PC-9 (cell line): ENCODE measurements around the gene NUDCD3. TPM values are rescaled to one million over a fixed set of nuclear protein-coding genes. Genes with fewer than 3 reads are reported as not detected.

ENCODE experiments used
- BruUV-seq: library from RNA; stranded (reverse); fragments of 400-500 nt; replicated peaks from 2 replicates; lab custom pipeline; 2021; lab: Mats Ljungman, UMichigan
- CTCF ChIA-PET: fragments of 300-600 bp; sonication (Branson Sonifier 250); formaldehyde crosslinking; loops from one replicate; lab custom pipeline; 2022; ENCODE audit warnings: antibody characterized with exemption; lab: Charles Lee
- POLR2A ChIA-PET: fragments of 300-600 bp; sonication (Branson Sonifier 250); formaldehyde crosslinking; loops from one replicate; lab custom pipeline; 2022; ENCODE audit warnings: antibody characterized with exemption; ENCODE audit not compliant: unreplicated experiment; lab: Charles Lee
- DNase-seq, 2 experiments: peaks; one replicate each; pipeline versions ENCODE4 v3.0.0 to v3.0.0-alpha.2; 2015 to 2022; ENCODE audit warnings: mixed read lengths in 1 of 2
- H2AFZ ChIP-seq: fragments of 200-600 bp; sonication (generic); 2 replicates; pipeline ENCODE4 v1.8.1; 2017; ENCODE audit warnings: antibody characterized with exemption
- H3F3A ChIP-seq: fragments of 200-600 bp; sonication (generic); 2 replicates; pipeline ENCODE4 v1.8.1; 2017; ENCODE audit warnings: antibody characterized with exemption, mild to moderate bottlenecking, low read depth; ENCODE audit not compliant: insufficient read depth
- H3K27ac ChIP-seq: fragments of 200-600 bp; sonication (generic); 2 replicates; pipeline ENCODE4 v1.6.1; 2016; ENCODE audit warnings: mixed run types
- H3K27me3 ChIP-seq: fragments of 200-600 bp; sonication (generic); 2 replicates; pipeline ENCODE4 v1.6.1; 2016; ENCODE audit warnings: low read depth, mixed run types; ENCODE audit not compliant: insufficient read depth
- H3K36me3 ChIP-seq: fragments of 200-600 bp; sonication (generic); 2 replicates; pipeline ENCODE4 v1.6.1; 2016; ENCODE audit warnings: low read depth, mixed run types
- H3K4me1 ChIP-seq: fragments of 200-600 bp; sonication (generic); replicated peaks from 2 replicates; pipeline ENCODE4 v1.6.1; 2016; ENCODE audit warnings: mixed run types; ENCODE audit not compliant: insufficient read depth
- H3K4me2 ChIP-seq: fragments of 200-600 bp; sonication (generic); 2 replicates; pipeline ENCODE4 v1.6.1; 2017; ENCODE audit warnings: mixed run types
- H3K4me3 ChIP-seq: fragments of 200-600 bp; sonication (generic); 2 replicates; pipeline ENCODE4 v1.6.1; 2016; ENCODE audit warnings: mixed run types
- H3K79me2 ChIP-seq: fragments of 200-600 bp; sonication (generic); 2 replicates; pipeline ENCODE4 v1.6.1; 2017; ENCODE audit warnings: low read depth, mixed run types
- H3K9me2 ChIP-seq: fragments of 200-600 bp; sonication (generic); 2 replicates; pipeline ENCODE4 v1.8.1; 2017; ENCODE audit warnings: mild to moderate bottlenecking; ENCODE audit not compliant: insufficient read depth
- H3K9me3 ChIP-seq: fragments of 200-600 bp; sonication (generic); 2 replicates; pipeline ENCODE4 v1.8.1; 2016; ENCODE audit warnings: low read depth; ENCODE audit not compliant: insufficient read depth
- H4K20me1 ChIP-seq: fragments of 200-600 bp; sonication (generic); 2 replicates; pipeline ENCODE4 v1.8.1; 2017; ENCODE audit not compliant: insufficient read depth
- CTCF ChIP-seq: fragments of 200-600 bp; sonication (generic); conservative IDR thresholded peaks from 2 replicates; pipeline ENCODE4 v1.6.1; 2017; ENCODE audit warnings: mixed run types, antibody characterized with exemption, mild to moderate bottlenecking, moderate library complexity
- EZH2 ChIP-seq: fragments of 200-600 bp; sonication (generic); IDR thresholded peaks from 2 replicates; pipeline ENCODE4 v1.8.0; 2017; ENCODE audit warnings: antibody characterized with exemption, low read depth
- intact Hi-C: fragments of 100-400 bp; cut with micrococcal nuclease; formaldehyde crosslinking; loops from one replicate; pipeline ENCODE4 v1.10.0; 2022; ENCODE audit not compliant: unreplicated experiment
- total RNA-seq: library from RNA; stranded (reverse); gene quantifications from 2 replicates; pipeline ENCODE4 v1.2.3, GENCODE V29; 2021

Gene NUDCD3
- total RNA-seq, 1 experiment from 2014 or later = 149 TPM

- no peaks in the 10 kb centered on the region for H3K36me3 ChIP-seq
- H3K4me2 ChIP-seq = no peak overlapping the region
- H3K79me2 ChIP-seq = no peaks in the 10 kb centered on the region
- H3F3A ChIP-seq = peaks cover 29% of the 10 kb centered on the region
- no peaks in the 10 kb centered on the region for H3K9me2 ChIP-seq
- intact Hi-C loops = loop anchor here (10.0 kb wide), 1 partner anchor 188 kb away; no protein-coding TSS in a partner anchor
- ChIA-PET POLR2A (no interaction called here), CTCF (no interaction called here)
- no peak overlapping the region for H3K27ac ChIP-seq
- DNase-seq = no peak
- H4K20me1 ChIP-seq = no peaks in the 10 kb centered on the region
- no TSS peak for BruUV-seq
- H3K4me1 ChIP-seq = peaks cover 55% of the 10 kb centered on the region
- no peak overlapping the region for H2AFZ ChIP-seq
- TF ChIP-seq CTCF = no peak
- TF ChIP-seq EZH2 = no peak
- no peak overlapping the region for H3K4me3 ChIP-seq
- no peaks in the 10 kb centered on the region for H3K27me3 ChIP-seq
- H3K9me3 ChIP-seq = no peaks in the 10 kb centered on the region
Measured at GRCh38 chr7:44377134-44377463, 113.4 kb downstream of the NUDCD3 start.

- peaks cover 29% of the 10 kb centered on the region for H3F3A ChIP-seq
- H4K20me1 ChIP-seq = no peaks in the 10 kb centered on the region
- no peaks in the 10 kb centered on the region for H3K9me2 ChIP-seq
- TF ChIP-seq CTCF (no peak), EZH2 (no peak)
- H3K79me2 ChIP-seq = no peaks in the 10 kb centered on the region
- H3K27me3 ChIP-seq = no peaks in the 10 kb centered on the region
- no peak overlapping the region for H3K27ac ChIP-seq
- BruUV-seq = no TSS peak
- H3K4me2 ChIP-seq = no peak overlapping the region
- intact Hi-C loops = loop anchor here (10.0 kb wide), 1 partner anchor 188 kb away; no protein-coding TSS in a partner anchor
- CTCF ChIA-PET = no interaction called here
- H3K9me3 ChIP-seq = no peaks in the 10 kb centered on the region
- peaks cover 56% of the 10 kb centered on the region for H3K4me1 ChIP-seq
- H3K36me3 ChIP-seq = no peaks in the 10 kb centered on the region
- no peak overlapping the region for H3K4me3 ChIP-seq
- no peak for DNase-seq
- no peak overlapping the region for H2AFZ ChIP-seq
- POLR2A ChIA-PET = no interaction called here
Measured at GRCh38 chr7:44376429-44377133, 113.9 kb downstream of the NUDCD3 start.

- Histone ChIP-seq H3K27ac (no peak overlapping the region), H3K4me1 (peaks cover 50% of the 10 kb centered on the region), H3K4me3 (no peak overlapping the region), H3K9me3 (no peaks in the 10 kb centered on the region), H3K27me3 (no peaks in the 10 kb centered on the region), H3K79me2 (no peaks in the 10 kb centered on the region), H3K36me3 (no peaks in the 10 kb centered on the region), H3K9me2 (no peaks in the 10 kb centered on the region), H4K20me1 (no peaks in the 10 kb centered on the region), H2AFZ (no peak overlapping the region), H3F3A (peaks cover 29% of the 10 kb centered on the region), H3K4me2 (no peak overlapping the region)
- TF ChIP-seq EZH2 (no peak), CTCF (no peak)
- ChIA-PET POLR2A (no interaction called here), CTCF (no interaction called here)
- intact Hi-C loops = loop anchor here (10.0 kb wide), 1 partner anchor 189 kb away; no protein-coding TSS in a partner anchor
- no peak for DNase-seq
- no TSS peak for BruUV-seq
Measured at GRCh38 chr7:44375926-44376342, 114.5 kb downstream of the NUDCD3 start.
